HCT116 (cell line): ENCODE results near the gene FBXO48.

Source experiments
- CBX3 ChIP-seq: IDR thresholded peaks from 2 replicates; pipeline ENCODE4 v1.6.1; 2012; ENCODE audit warnings: low read depth
- CTCF ChIP-seq, 3 experiments: fragments of 200-600 bp in 1 of 3; sonication (generic) in 1 of 3; IDR thresholded peaks in 2 of 3; conservative IDR thresholded peaks in 1 of 3; 2 replicates each; pipeline ENCODE4 v1.5.1; 2012 to 2017; ENCODE audit warnings: low read depth in 2 of 3, low read length in 2 of 3, antibody characterized with exemption in 1 of 3, borderline replicate concordance in 1 of 3, control low read depth in 1 of 3, mild to moderate bottlenecking in 1 of 3, mixed read lengths in 1 of 3, mixed run types in 1 of 3, moderate library complexity in 1 of 3; ENCODE audit not compliant: insufficient read depth in 1 of 3
- EGR1 ChIP-seq: IDR thresholded peaks from 2 replicates; pipeline ENCODE4 v1.6.1; 2012; ENCODE audit warnings: low read depth
- EZH2 ChIP-seq: fragments of 200-600 bp; sonication (generic); IDR thresholded peaks from 2 replicates; pipeline ENCODE4 v1.6.1; 2017; ENCODE audit warnings: antibody characterized with exemption, mixed run types
- EZH2phosphoT487 ChIP-seq: fragments of 200-600 bp; IDR thresholded peaks from 2 replicates; pipeline ENCODE4 v1.6.1; 2018; ENCODE audit warnings: antibody characterized with exemption, borderline replicate concordance
- MAX ChIP-seq: IDR thresholded peaks from 2 replicates; pipeline ENCODE4 v1.6.1; 2012
- POLR2A ChIP-seq: IDR thresholded peaks from 2 replicates; pipeline ENCODE4 v1.7.0; 2011; ENCODE audit warnings: borderline replicate concordance; ENCODE audit not compliant: insufficient read depth, insufficient read length; ENCODE audit errors: extremely low read depth
- POLR2AphosphoS5 ChIP-seq: IDR thresholded peaks from 2 replicates; pipeline ENCODE4 v1.6.1; 2011; ENCODE audit warnings: mild to moderate bottlenecking, low read depth, low read length, moderate library complexity
- SIN3A ChIP-seq: IDR thresholded peaks from 2 replicates; pipeline ENCODE4 v1.6.1; 2012; ENCODE audit warnings: low read depth
- SP1 ChIP-seq: IDR thresholded peaks from 2 replicates; pipeline ENCODE4 v1.6.1; 2012; ENCODE audit warnings: low read depth
- YY1 ChIP-seq: IDR thresholded peaks from 2 replicates; pipeline ENCODE4 v1.6.1; 2011; ENCODE audit warnings: low read length, low read depth, moderate library complexity, mild to moderate bottlenecking; ENCODE audit not compliant: insufficient replicate concordance; ENCODE audit errors: extremely low read depth
- ZFX ChIP-seq: fragments of 450-650 bp; IDR thresholded peaks from 2 replicates; pipeline ENCODE4 v1.6.1; 2017

GRCh38 chr2:68452158-68452900 is 14.8 kb downstream of the FBXO48 start:
- TF ChIP-seq EZH2phosphoT487 (no peak), CTCF (IDR thresholded peaks at IDR 0.05 in 2 of 3, conservative IDR thresholded peaks at IDR 0.05 in 1 of 3; ENCODE audit: borderline replicate concordance in 1 of 3, insufficient read depth in 1 of 3, low read depth in 2 of 3, low read length in 2 of 3) (no peak), EZH2 (no peak), SIN3A (no peak), SP1 (no peak), POLR2A (no peak), MAX (no peak), CBX3 (no peak), POLR2AphosphoS5 (no peak), ZFX (no peak), YY1 (no peak), EGR1 (no peak)
